Activated T-cell treated with anti-CD3 and anti-CD28 coated beads, Interleukin-2, amount 50 U/mL, for 4 hours (primary cell): ENCODE measurements around the gene GNAS. TPM values are rescaled to one million over a fixed set of nuclear protein-coding genes. Genes with fewer than 3 reads are reported as not detected.
A peak's percentile ranks its signal among the peaks of the same experiment; 100 is the strongest.

Experiments
- ATAC-seq, 2 donors: fragments of 200-7000 bp; cut with Tn5 transposase; one replicate each; pipeline ENCODE4 v1.10.0; 2021
- DNase-seq: peaks from one replicate; pipeline ENCODE4 v3.0.0-alpha.2; 2020
- H3K27me3 Mint-ChIP-seq: one replicate; pipeline ENCODE4 v1.8.0; 2021; ENCODE audit warnings: low read depth, mixed read lengths
- H3K36me3 Mint-ChIP-seq: one replicate; pipeline ENCODE4 v1.8.0; 2022; ENCODE audit warnings: mixed read lengths; ENCODE audit not compliant: insufficient read depth
- H3K4me1 Mint-ChIP-seq: one replicate; pipeline ENCODE4 v1.8.0; 2021; ENCODE audit warnings: low read depth, mixed read lengths
- H3K4me3 Mint-ChIP-seq: one replicate; pipeline ENCODE4 v1.8.0; 2021; ENCODE audit warnings: mild to moderate bottlenecking, moderate library complexity, mixed read lengths
- H3K9me3 Mint-ChIP-seq: one replicate; pipeline ENCODE4 v1.8.0; 2021; ENCODE audit warnings: mixed read lengths
- total RNA-seq, 3 donors: library from RNA; stranded (reverse); gene quantifications; one replicate each; pipeline ENCODE4 v1.2.1, GENCODE V29; 2021

GNAS gene
- total RNA-seq, 3 donors from 2014 or later, result 390 to 448 (median 440) TPM

GRCh38 chr20:58901488-58902402, 49.2 kb downstream of the GNAS start:
- Mint-ChIP-seq H3K9me3 (no peaks in the 10 kb centered on the region), H3K36me3 (peaks cover 48% of the 10 kb centered on the region), H3K27me3 (no peaks in the 10 kb centered on the region), H3K4me1 (peaks cover 53% of the 10 kb centered on the region), H3K4me3 (no peak overlapping the region)
- DNase-seq, result no peak
- ATAC-seq, result no peak

- H3K4me1 Mint-ChIP-seq, result peaks cover 60% of the 10 kb centered on the region
- no peak for DNase-seq
- ATAC-seq, result no peak
- no peaks in the 10 kb centered on the region for H3K27me3 Mint-ChIP-seq
- no peak overlapping the region for H3K4me3 Mint-ChIP-seq
- H3K36me3 Mint-ChIP-seq, result peaks cover 54% of the 10 kb centered on the region
- no peaks in the 10 kb centered on the region for H3K9me3 Mint-ChIP-seq
Observed at GRCh38 chr20:58903614-58904013, 51.1 kb downstream of the GNAS start.

GRCh38 chr20:58905236-58905635, 52.7 kb downstream of the GNAS start:
- Mint-ChIP-seq H3K4me1 (peaks cover 51% of the 10 kb centered on the region), H3K27me3 (no peaks in the 10 kb centered on the region), H3K9me3 (no peaks in the 10 kb centered on the region), H3K36me3 (peaks cover 60% of the 10 kb centered on the region), H3K4me3 (no peak overlapping the region)
- DNase-seq, result no peak
- ATAC-seq, result no peak

GRCh38 chr20:58906111-58906510, 53.6 kb downstream of the GNAS start:
- Mint-ChIP-seq H3K9me3 (no peaks in the 10 kb centered on the region), H3K27me3 (no peaks in the 10 kb centered on the region), H3K4me1 (peaks cover 50% of the 10 kb centered on the region), H3K36me3 (peaks cover 65% of the 10 kb centered on the region), H3K4me3 (no peak overlapping the region)
- DNase-seq (no peak), ATAC-seq (no peak)

- ATAC-seq (peak in 1 of 2 donors; percentile 27), DNase-seq (no peak)
- Mint-ChIP-seq H3K27me3 (no peaks in the 10 kb centered on the region), H3K36me3 (peaks cover 69% of the 10 kb centered on the region), H3K4me1 (peaks cover 53% of the 10 kb centered on the region), H3K9me3 (no peaks in the 10 kb centered on the region), H3K4me3 (no peak overlapping the region)
Observed at GRCh38 chr20:58906894-58907293, 54.4 kb downstream of the GNAS start.

- Mint-ChIP-seq H3K27me3 (no peaks in the 10 kb centered on the region), H3K4me1 (peaks cover 51% of the 10 kb centered on the region), H3K4me3 (peak overlapping the region; percentile 75), H3K36me3 (peaks cover 67% of the 10 kb centered on the region), H3K9me3 (no peaks in the 10 kb centered on the region)
- ATAC-seq (peak; percentile 40 to 70), DNase-seq (peak; percentile 10)
Observed at GRCh38 chr20:58907320-58908137, 55.0 kb downstream of the GNAS start.

- DNase-seq (no peak), ATAC-seq (no peak)
- peaks cover 49% of the 10 kb centered on the region for H3K4me1 Mint-ChIP-seq
- H3K4me3 Mint-ChIP-seq, result peak overlapping the region; percentile 75
- H3K9me3 Mint-ChIP-seq, result no peaks in the 10 kb centered on the region
- no peaks in the 10 kb centered on the region for H3K27me3 Mint-ChIP-seq
- H3K36me3 Mint-ChIP-seq, result peaks cover 64% of the 10 kb centered on the region
Observed at GRCh38 chr20:58908221-58908620, 55.7 kb downstream of the GNAS start.

- no peak for ATAC-seq
- H3K9me3 Mint-ChIP-seq, result no peaks in the 10 kb centered on the region
- DNase-seq, result no peak
- H3K4me3 Mint-ChIP-seq, result peak overlapping the region; percentile 13
- H3K36me3 Mint-ChIP-seq, result peaks cover 59% of the 10 kb centered on the region
- no peaks in the 10 kb centered on the region for H3K27me3 Mint-ChIP-seq
- H3K4me1 Mint-ChIP-seq, result peaks cover 45% of the 10 kb centered on the region
Observed at GRCh38 chr20:58908941-58909340, 56.4 kb downstream of the GNAS start.

- Mint-ChIP-seq H3K36me3 (peaks cover 59% of the 10 kb centered on the region), H3K4me3 (no peak overlapping the region), H3K27me3 (no peaks in the 10 kb centered on the region), H3K9me3 (no peaks in the 10 kb centered on the region), H3K4me1 (peaks cover 44% of the 10 kb centered on the region)
- DNase-seq, result no peak
- no peak for ATAC-seq
Observed at GRCh38 chr20:58909585-58909984, 57.1 kb downstream of the GNAS start.

- ATAC-seq, result no peak
- no peak for DNase-seq
- H3K4me3 Mint-ChIP-seq, result no peak overlapping the region
- peaks cover 52% of the 10 kb centered on the region for H3K36me3 Mint-ChIP-seq
- H3K4me1 Mint-ChIP-seq, result peaks cover 37% of the 10 kb centered on the region
- H3K9me3 Mint-ChIP-seq, result no peaks in the 10 kb centered on the region
- no peaks in the 10 kb centered on the region for H3K27me3 Mint-ChIP-seq
Observed at GRCh38 chr20:58910473-58910872, 58.0 kb downstream of the GNAS start.

- Mint-ChIP-seq H3K36me3 (peaks cover 46% of the 10 kb centered on the region), H3K4me1 (peaks cover 30% of the 10 kb centered on the region), H3K27me3 (no peaks in the 10 kb centered on the region)
Observed at GRCh38 chr20:58911309-58911708, 58.8 kb downstream of the GNAS start.

GRCh38 chr20:58911970-58912369, 59.5 kb downstream of the GNAS start:
- no peak overlapping the region for H3K4me3 Mint-ChIP-seq
- ATAC-seq (no peak), DNase-seq (no peak)
- H3K4me1 Mint-ChIP-seq, result peaks cover 25% of the 10 kb centered on the region
- H3K27me3 Mint-ChIP-seq, result no peaks in the 10 kb centered on the region
- H3K9me3 Mint-ChIP-seq, result no peaks in the 10 kb centered on the region
- peaks cover 43% of the 10 kb centered on the region for H3K36me3 Mint-ChIP-seq

More at GRCh38 chr20:58911309-58911708, 58.8 kb downstream of the GNAS start:
- Mint-ChIP-seq H3K4me3 (no peak overlapping the region), H3K9me3 (no peaks in the 10 kb centered on the region)
- ATAC-seq (no peak), DNase-seq (no peak)

GRCh38 chr20:58913079-58913478, 60.6 kb downstream of the GNAS start:
- peaks cover 14% of the 10 kb centered on the region for H3K4me1 Mint-ChIP-seq
- ATAC-seq, result no peak
- peaks cover 32% of the 10 kb centered on the region for H3K36me3 Mint-ChIP-seq
- no peaks in the 10 kb centered on the region for H3K27me3 Mint-ChIP-seq
- H3K4me3 Mint-ChIP-seq, result no peak overlapping the region
- no peaks in the 10 kb centered on the region for H3K9me3 Mint-ChIP-seq
- DNase-seq, result no peak

GRCh38 chr20:58918621-58919020, 66.1 kb downstream of the GNAS start:
- Mint-ChIP-seq H3K9me3 (no peaks in the 10 kb centered on the region), H3K4me3 (no peak overlapping the region), H3K36me3 (no peaks in the 10 kb centered on the region), H3K27me3 (no peaks in the 10 kb centered on the region), H3K4me1 (no peaks in the 10 kb centered on the region)
- ATAC-seq (no peak), DNase-seq (no peak)
